Measurements from ENCODE around the gene CREB3L1.

The CREB3L1 gene

GRCh38 chr11:46273511-46274205 lies 3.8 kb upstream of the CREB3L1 start:
- no peak for DNase-seq

- DNase-seq = no peak
Measured at GRCh38 chr11:46275964-46276641, 1.4 kb upstream of the CREB3L1 start.

GRCh38 chr11:46277313-46277621 lies 195 bp upstream of the CREB3L1 start:
- DNase-seq = no peak

GRCh38 chr11:46278387-46279125 lies 1.1 kb downstream of the CREB3L1 start:
- no peak for DNase-seq

GRCh38 chr11:46279126-46280099 lies 2.0 kb downstream of the CREB3L1 start:
- no peak for DNase-seq

GRCh38 chr11:46280706-46281105 lies 3.2 kb downstream of the CREB3L1 start:
- DNase-seq = no peak

- no peak for DNase-seq
Measured at GRCh38 chr11:46281371-46281831, 3.9 kb downstream of the CREB3L1 start.

GRCh38 chr11:46285173-46285572 lies 7.7 kb downstream of the CREB3L1 start:
- no peak for DNase-seq

- DNase-seq = no peak
Measured at GRCh38 chr11:46285594-46286033, 8.2 kb downstream of the CREB3L1 start.

- no peak for DNase-seq
Measured at GRCh38 chr11:46286789-46287188, 9.3 kb downstream of the CREB3L1 start.

- DNase-seq = no peak
Measured at GRCh38 chr11:46288451-46288850, 11.0 kb downstream of the CREB3L1 start.

- no peak for DNase-seq
Measured at GRCh38 chr11:46290011-46290410, 12.5 kb downstream of the CREB3L1 start.

- DNase-seq = no peak
Measured at GRCh38 chr11:46290598-46291309, 13.3 kb downstream of the CREB3L1 start.

- no peak for DNase-seq
Measured at GRCh38 chr11:46291441-46292150, 14.1 kb downstream of the CREB3L1 start.

- no peak for DNase-seq
Measured at GRCh38 chr11:46293066-46293465, 15.6 kb downstream of the CREB3L1 start.

- no peak for DNase-seq
Measured at GRCh38 chr11:46293641-46294103, 16.2 kb downstream of the CREB3L1 start.

- no peak for DNase-seq
Measured at GRCh38 chr11:46294365-46295309, 17.2 kb downstream of the CREB3L1 start.

GRCh38 chr11:46295312-46296058 lies 18.0 kb downstream of the CREB3L1 start:
- peak; percentile 50 for DNase-seq

- DNase-seq = no peak
Measured at GRCh38 chr11:46296059-46296527, 18.6 kb downstream of the CREB3L1 start.

Data from activated gamma-delta T cell (primary cell).